HG02852 (cell line): ENCODE data around the gene IFNA14.

Experiments
- ATAC-seq: cut with Tn5 transposase; IDR thresholded peaks from one replicate; pipeline ENCODE4 v1.9.1; 2021; ENCODE audit warnings: mild to moderate bottlenecking, moderate library complexity; ENCODE audit not compliant: unreplicated experiment

IFNA14 gene

GRCh38 chr9:21239911-21240310 lies at the start of gene IFNA14:
Gene IFNA14 (minus strand): TSS chr9:21240005. CDS start chr9:21239935, 70 bp downstream.
- ATAC-seq, result no peak

GRCh38 chr9:21287280-21287679 lies 47.5 kb upstream of the IFNA14 start:
- ATAC-seq, result no peak

- no peak for ATAC-seq
These were observed 46.9 kb upstream of the IFNA14 start for GRCh38 chr9:21286659-21287058.

- no peak for ATAC-seq
These were observed 46.3 kb upstream of the IFNA14 start for GRCh38 chr9:21286099-21286498.

GRCh38 chr9:21281275-21281674 lies 41.5 kb upstream of the IFNA14 start:
- no peak for ATAC-seq

GRCh38 chr9:21268347-21268657 lies 28.5 kb upstream of the IFNA14 start:
- ATAC-seq, result no peak

- ATAC-seq, result no peak
These were observed 27.9 kb upstream of the IFNA14 start for GRCh38 chr9:21267485-21268346.

GRCh38 chr9:21266733-21267484 lies 27.1 kb upstream of the IFNA14 start:
- ATAC-seq, result no peak

GRCh38 chr9:21265421-21266189 lies 25.8 kb upstream of the IFNA14 start:
- ATAC-seq, result no peak

- ATAC-seq, result no peak
These were observed 15.9 kb upstream of the IFNA14 start for GRCh38 chr9:21255538-21256212.

- peak; percentile 81 for ATAC-seq
These were observed 13.1 kb upstream of the IFNA14 start for GRCh38 chr9:21252721-21253547.

- ATAC-seq, result no peak
These were observed 11.8 kb upstream of the IFNA14 start for GRCh38 chr9:21251638-21252037.

GRCh38 chr9:21251190-21251589 lies 11.4 kb upstream of the IFNA14 start:
- ATAC-seq, result no peak

GRCh38 chr9:21244836-21245235 lies 5.0 kb upstream of the IFNA14 start:
- no peak for ATAC-seq

GRCh38 chr9:21236360-21236714 lies 3.5 kb downstream of the IFNA14 start:
- ATAC-seq, result peak; percentile 6

- ATAC-seq, result peak; percentile 82
These were observed 4.1 kb downstream of the IFNA14 start for GRCh38 chr9:21235468-21236359.

- ATAC-seq, result no peak
These were observed 5.6 kb downstream of the IFNA14 start for GRCh38 chr9:21234153-21234687.

- ATAC-seq, result no peak
These were observed 6.5 kb downstream of the IFNA14 start for GRCh38 chr9:21233258-21233657.

- ATAC-seq, result no peak
These were observed 11.7 kb downstream of the IFNA14 start, which contains the start of gene IFNA17 for GRCh38 chr9:21228122-21228521. Gene IFNA17 (minus strand): TSS chr9:21228222. CDS start chr9:21228173, 49 bp downstream.
